Measurements from ENCODE around the gene PPP2R3A. TPM values are rescaled to one million over a fixed set of nuclear protein-coding genes. Genes with fewer than 3 reads are reported as not detected.
A peak's percentile ranks its signal among the peaks of the same experiment; 100 is the strongest.
"Not testable (repeated sequence)": the region's sequence is repeated elsewhere in the genome, so short reads cannot be mapped to it uniquely, and the experiment has no call there.

Gene PPP2R3A
- 7.5 TPM in 2 replicates for total RNA-seq

GRCh38 chr3:135965506-135966270 lies at the start of gene PPP2R3A:
Gene PPP2R3A (plus strand): TSS chr3:135965728. CDS start chr3:136001499, 35,771 bp downstream.
- peak; percentile 33 for DNase-seq (ENCODE audit: low read depth, low spot score)

DNA sequence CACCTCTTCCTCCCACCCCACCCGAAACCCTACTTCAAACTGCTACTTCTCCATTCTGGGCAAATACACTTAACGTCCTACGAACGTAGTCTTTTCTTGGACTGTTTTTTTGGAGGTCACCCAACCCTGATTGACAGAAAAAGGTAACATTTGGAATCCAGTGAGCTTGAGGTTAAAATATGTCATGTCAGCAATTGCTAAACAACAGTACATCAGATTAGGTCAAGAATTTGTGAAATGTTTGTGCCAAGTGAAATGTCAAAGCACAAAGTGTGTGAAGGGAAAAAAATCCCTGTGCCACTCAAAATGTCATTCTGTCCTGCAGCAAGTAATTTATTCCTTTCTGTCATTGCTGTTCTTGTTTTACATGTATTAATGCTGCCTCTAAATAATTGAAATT lies 49.2 kb upstream of the PPP2R3A start:
- DNase-seq (ENCODE audit: low read depth, low spot score), result no peak

DNA sequence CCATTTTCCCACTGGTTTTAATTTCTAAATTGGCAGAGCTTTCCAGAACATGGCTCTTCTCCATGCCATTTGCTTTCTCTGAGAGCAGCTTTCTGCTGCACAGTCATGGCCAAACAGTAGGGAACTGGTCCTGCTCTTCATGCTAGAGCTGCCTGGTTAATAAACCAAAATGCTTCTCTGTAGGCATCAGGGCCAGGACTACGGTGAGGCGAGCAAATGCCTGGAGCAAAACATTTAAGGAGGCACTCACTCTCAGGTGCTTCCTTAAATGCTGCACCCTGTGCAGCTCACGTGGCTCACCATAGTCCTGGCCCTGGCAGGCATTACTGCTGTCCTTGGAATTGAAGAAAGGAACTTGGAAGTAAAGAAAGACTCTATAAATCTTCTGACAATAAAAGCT lies 48.5 kb upstream of the PPP2R3A start:
- DNase-seq (ENCODE audit: low read depth, low spot score), result no peak

- DNase-seq (ENCODE audit: low read depth, low spot score), result no peak
Observed at GRCh38 chr3:135917927-135918597, 47.5 kb upstream of the PPP2R3A start.

DNA sequence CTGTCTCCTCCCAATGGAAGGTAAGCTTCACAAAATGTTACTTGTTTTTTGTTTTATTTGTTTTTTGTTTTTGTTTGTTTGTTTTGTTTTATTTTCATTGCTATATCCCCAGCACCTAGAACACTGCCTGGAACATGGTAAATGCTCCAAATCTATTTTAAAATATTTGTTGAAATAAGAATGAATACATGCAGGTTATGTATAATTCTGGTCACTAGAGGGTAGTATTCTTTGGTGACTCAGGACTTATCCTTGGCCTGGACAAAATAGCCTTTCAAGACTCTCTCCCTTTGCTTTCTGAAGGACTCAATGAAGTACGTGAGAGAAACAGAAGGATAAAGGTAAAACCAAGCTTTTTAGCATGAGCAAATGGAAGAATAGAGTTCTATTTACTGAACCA lies 46.9 kb upstream of the PPP2R3A start:
- DNase-seq (ENCODE audit: low read depth, low spot score), result no peak

DNA sequence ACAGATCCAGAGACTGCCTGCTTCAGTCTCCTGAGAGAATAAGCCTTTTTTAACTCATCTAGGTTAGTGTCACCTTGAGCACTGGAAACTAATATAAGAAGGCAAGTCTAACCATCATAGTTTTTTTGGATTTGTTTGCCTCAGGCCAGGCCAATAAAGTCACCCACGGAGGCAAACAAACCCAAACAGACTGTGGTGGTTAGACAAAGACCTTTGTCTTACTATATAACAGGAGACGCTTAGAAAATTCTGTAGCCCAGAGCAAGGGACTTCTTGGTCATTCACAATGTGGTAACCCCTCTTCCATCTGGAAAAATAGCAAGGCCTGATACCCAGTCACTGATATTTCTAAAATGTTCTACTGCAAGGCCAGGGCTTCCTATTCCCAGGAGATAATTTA lies 45.3 kb upstream of the PPP2R3A start:
- DNase-seq (ENCODE audit: low read depth, low spot score), result no peak

DNA sequence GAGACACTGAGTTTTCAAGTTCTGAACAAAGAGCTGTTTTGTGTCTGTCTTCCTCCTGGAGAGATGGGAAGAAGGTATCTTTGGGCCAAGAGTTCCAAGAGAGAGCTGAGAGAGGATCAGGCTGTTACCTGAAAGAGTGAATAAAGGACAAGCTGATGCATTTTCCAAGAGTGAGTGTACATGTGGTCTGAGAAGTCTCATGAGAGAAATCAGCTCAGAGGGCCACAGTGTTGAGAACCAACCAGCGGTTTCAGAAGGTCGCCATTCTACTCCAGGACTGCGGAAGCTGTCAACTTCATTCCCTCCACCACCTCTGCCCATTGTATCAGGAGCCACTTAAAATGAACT lies 42.7 kb upstream of the PPP2R3A start:
- DNase-seq (ENCODE audit: low read depth, low spot score), result no peak

DNA sequence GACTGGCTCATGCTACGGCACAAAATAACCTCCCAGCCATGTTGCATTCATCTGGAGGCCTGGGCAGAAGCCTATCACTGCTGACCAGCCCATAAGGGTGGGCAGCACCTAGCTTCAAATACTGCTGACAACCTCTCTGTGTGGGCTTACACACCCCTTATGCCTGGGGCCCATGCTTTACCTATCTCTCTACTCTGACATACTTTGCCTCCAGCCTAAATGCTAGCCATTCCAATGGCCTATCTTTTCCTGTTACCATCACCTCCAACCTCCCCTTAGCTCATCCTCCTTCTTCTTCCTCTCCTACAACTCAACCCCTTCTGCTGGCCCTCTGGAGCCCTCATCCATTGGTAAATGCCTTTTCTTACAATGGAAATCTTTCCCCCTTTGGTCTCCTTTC lies 41.0 kb upstream of the PPP2R3A start:
- DNase-seq (ENCODE audit: low read depth, low spot score), result no peak

GRCh38 chr3:135926664-135927063 lies 38.9 kb upstream of the PPP2R3A start:
- no peak for DNase-seq (ENCODE audit: low read depth, low spot score)

- DNase-seq (ENCODE audit: low read depth, low spot score), result no peak
Observed at GRCh38 chr3:135927155-135927554, 38.4 kb upstream of the PPP2R3A start.

GRCh38 chr3:135929670-135930069 lies 35.9 kb upstream of the PPP2R3A start:
- no peak for DNase-seq (ENCODE audit: low read depth, low spot score)

DNA sequence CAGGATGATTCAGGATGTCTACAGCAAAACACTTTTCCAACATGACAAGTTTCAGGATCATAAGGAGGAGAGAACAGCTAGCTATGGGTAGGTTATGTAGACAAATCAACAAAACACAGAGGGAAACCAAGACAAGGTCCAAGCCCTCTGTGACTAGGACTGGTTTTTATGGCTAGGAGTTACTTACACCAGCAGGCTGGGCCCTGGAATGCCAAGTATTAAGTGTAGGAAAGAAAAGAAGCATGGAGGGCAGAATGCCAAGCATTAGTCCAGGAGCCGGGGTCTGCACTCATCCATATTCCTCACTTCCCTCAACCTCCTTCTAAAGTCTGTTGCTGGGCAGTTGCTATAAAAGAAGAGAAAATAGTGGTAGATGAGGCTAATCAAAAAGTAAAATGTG lies 35.3 kb upstream of the PPP2R3A start:
- DNase-seq (ENCODE audit: low read depth, low spot score), result no peak

- DNase-seq (ENCODE audit: low read depth, low spot score), result not testable (repeated sequence)
Observed at GRCh38 chr3:135935171-135935570, 30.4 kb upstream of the PPP2R3A start.

- not testable (repeated sequence) for DNase-seq (ENCODE audit: low read depth, low spot score)
Observed at GRCh38 chr3:135937766-135938165, 27.8 kb upstream of the PPP2R3A start.

- no peak for DNase-seq (ENCODE audit: low read depth, low spot score)
Observed at GRCh38 chr3:135944831-135945230, 20.7 kb upstream of the PPP2R3A start.

GRCh38 chr3:135950941-135951340 lies 14.6 kb upstream of the PPP2R3A start:
- DNase-seq (ENCODE audit: low read depth, low spot score), result no peak

- no peak for DNase-seq (ENCODE audit: low read depth, low spot score)
Observed at GRCh38 chr3:135964160-135964955, 1.2 kb upstream of the PPP2R3A start.

DNA sequence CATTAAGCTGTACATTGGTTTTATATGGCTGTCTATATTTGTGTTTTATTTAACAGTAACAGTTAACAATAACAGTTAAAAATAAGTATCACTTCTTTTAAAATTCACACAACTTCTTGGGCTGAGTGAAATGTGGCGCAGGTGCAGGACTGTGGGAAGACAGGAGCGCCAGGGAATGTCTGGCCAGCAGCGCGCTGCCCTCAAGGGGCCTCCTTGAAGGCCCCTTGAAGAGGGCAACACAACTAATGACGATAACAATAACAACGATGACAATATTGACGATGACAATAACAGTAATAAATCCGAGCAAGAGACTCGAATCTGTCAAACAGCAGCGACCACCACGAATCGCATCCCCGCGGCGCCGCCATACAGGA lies 411 bp upstream of the PPP2R3A start:
- DNase-seq (ENCODE audit: low read depth, low spot score), result no peak

DNA sequence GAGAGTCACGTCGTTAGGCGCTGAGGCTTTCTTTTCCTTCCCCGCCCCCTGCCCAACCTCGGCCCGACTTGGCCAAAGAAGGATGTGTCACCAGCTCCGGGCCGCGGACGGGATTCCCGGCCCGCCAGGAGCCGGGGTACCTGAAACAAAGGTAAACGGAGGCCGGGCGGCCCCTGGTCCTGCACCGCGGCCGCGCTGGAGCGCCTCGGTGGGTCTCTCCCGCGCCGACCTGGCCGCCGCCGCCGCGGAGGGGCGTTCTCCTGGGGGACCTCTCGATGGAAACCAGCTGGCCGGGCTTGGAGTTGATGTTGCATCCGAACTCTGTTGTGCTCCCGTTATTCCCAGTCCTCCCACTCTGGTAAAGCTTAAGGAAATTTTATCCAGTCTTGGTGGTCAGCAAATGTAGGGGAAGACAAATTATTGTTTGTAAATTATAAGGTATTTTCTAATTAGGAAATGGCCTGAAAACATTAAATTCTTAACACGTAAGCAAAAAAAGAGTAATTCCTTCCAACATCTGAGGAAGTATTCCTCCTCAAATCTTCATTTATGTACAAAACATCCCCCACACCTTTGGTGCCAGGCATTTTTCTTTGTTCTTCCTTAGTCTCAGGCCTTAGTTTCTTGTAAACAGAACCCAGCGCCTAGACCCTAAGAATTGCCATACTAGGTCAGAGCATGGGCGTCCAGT lies 888 bp downstream of the PPP2R3A start:
- DNase-seq (ENCODE audit: low read depth, low spot score), result no peak

GRCh38 chr3:135966962-135967274 lies 1.4 kb downstream of the PPP2R3A start:
- DNase-seq (ENCODE audit: low read depth, low spot score), result no peak

GRCh38 chr3:135967867-135968266 lies 2.3 kb downstream of the PPP2R3A start:
- no peak for DNase-seq (ENCODE audit: low read depth, low spot score)

Data from pulmonary artery endothelial cell (primary cell).